ENCODE measurements around the gene CKMT1A.
"Not testable (repeated sequence)": the region's sequence is repeated elsewhere in the genome, so short reads cannot be mapped to it uniquely, and the experiment has no call there.

CKMT1A gene

DNA sequence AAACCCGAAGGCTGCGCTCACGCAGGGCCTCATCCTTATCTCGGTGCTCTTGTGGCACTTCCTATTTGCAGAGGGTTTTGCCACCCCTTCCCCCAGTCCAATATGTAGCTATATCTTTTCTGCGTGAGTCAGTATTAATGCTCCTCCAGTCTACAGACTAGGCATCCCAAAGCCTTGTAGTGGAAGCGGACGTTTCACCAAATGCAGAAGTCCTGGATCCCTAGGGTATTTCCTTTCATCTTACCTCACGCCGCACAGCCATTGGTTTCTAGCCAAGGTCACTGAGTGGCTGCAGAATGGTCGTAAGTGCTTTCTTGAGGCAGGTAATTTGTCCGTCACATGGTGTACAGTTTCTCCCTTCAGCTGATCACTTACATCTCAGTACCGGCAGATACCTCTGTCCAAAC is 53.2 kb downstream of the CKMT1A start:
- DNase-seq (ENCODE audit: low read depth in 3 of 3, low spot score in 1 of 3) = not testable (repeated sequence)

DNA sequence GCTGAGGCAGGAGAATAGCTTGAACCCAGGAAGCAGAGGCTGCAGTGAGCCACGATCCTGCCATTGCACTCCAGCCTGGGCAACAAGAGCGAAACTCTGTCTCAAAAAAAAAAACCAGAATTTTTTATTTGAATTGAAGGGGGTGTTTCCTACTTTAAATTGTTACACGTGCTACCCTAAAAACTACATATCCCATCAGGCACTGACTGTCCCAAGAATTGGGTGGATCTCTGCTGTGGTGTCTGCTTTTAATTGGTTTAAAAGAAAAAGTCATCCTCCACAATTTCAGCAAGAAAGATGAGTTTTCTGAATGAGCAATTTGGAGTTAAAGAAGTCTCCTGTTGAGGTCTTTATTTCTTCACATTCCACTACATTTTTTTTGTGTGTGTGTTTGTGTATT is 54.7 kb downstream of the CKMT1A start:
- no peak for DNase-seq (ENCODE audit: low read depth in 3 of 3, low spot score in 1 of 3)

All from stimulated activated CD4-positive, alpha-beta T cell treated with anti-CD3 and anti-CD28 coated beads, TNF-alpha, amount 100 ng/mL, for 1 hour (primary cell).